GM06990 (cell line): Measurements from ENCODE around the gene ZBTB20.
A peak's percentile ranks its signal among the peaks of the same experiment; 100 is the strongest.

Source experiments
- DNase-seq: peaks from one replicate; pipeline ENCODE4 v3.0.0-alpha.2; 2011; ENCODE audit not compliant: insufficient read length; ENCODE audit errors: extremely low read depth
- H3K27me3 ChIP-seq: replicated peaks from 2 replicates; pipeline ENCODE4 v1.6.0; 2011; ENCODE audit warnings: low read length; ENCODE audit not compliant: control insufficient read depth, insufficient read depth
- H3K36me3 ChIP-seq: 2 replicates; pipeline ENCODE4 v1.5.1; 2011; ENCODE audit warnings: low read length; ENCODE audit not compliant: control insufficient read depth, insufficient read depth
- H3K4me3 ChIP-seq: replicated peaks from 2 replicates; pipeline ENCODE4 v1.5.1; 2011; ENCODE audit warnings: low read depth, mild to moderate bottlenecking, control low read depth, low read length
- TF ChIP-seq, protein P1 (sequence below): IDR thresholded peaks from 2 replicates; pipeline ENCODE4 v1.5.1; 2011; ENCODE audit warnings: low read length, control low read depth, mild to moderate bottlenecking, inconsistent platforms; ENCODE audit not compliant: insufficient read depth, poor library complexity, severe bottlenecking

The ZBTB20 gene

DNA sequence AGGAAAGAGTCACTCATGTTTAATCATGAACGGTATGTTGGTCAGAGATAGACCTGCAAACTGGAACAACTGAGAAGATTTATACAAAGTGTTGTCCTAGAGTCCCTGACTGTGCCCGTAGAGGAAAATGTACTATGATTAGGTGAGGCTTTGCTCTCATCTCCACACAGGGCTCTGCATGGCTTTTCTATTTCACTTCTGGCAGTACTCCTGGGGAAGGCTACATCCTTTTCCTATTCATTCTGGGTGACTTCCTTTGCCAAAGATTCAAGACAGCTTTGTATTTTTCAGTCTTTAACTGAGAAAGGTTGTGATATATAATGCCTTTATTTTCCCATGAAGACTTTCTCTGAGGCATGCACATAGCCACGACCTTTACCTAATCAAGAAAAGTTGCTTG lies 414.7 kb downstream of the ZBTB20 start:
- DNase-seq, result no peak
- H3K27me3 ChIP-seq, result no peaks in the 10 kb centered on the region
- no peaks in the 10 kb centered on the region for H3K36me3 ChIP-seq
- TF ChIP-seq, protein P1, sequence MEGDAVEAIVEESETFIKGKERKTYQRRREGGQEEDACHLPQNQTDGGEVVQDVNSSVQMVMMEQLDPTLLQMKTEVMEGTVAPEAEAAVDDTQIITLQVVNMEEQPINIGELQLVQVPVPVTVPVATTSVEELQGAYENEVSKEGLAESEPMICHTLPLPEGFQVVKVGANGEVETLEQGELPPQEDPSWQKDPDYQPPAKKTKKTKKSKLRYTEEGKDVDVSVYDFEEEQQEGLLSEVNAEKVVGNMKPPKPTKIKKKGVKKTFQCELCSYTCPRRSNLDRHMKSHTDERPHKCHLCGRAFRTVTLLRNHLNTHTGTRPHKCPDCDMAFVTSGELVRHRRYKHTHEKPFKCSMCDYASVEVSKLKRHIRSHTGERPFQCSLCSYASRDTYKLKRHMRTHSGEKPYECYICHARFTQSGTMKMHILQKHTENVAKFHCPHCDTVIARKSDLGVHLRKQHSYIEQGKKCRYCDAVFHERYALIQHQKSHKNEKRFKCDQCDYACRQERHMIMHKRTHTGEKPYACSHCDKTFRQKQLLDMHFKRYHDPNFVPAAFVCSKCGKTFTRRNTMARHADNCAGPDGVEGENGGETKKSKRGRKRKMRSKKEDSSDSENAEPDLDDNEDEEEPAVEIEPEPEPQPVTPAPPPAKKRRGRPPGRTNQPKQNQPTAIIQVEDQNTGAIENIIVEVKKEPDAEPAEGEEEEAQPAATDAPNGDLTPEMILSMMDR, result no peak
- no peak overlapping the region for H3K4me3 ChIP-seq

DNA sequence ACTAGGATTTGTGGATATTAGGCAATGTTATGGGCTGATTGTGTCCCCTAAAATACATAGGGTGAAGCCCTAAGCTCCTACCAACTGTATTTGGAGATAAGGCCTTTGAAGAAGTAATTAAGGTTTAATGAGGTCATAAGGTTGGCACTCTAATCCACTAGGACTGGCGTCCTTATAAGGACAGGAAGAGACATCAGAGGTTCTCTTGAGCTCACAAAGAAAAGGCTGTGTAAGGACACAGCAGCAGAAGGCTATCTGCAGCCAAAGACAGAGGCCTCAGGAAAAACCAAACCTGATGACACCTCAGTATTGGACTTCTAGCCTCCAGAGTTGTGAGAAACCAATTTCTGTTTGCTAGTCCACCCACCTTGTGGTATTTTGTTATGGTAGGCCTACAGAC lies 416.7 kb downstream of the ZBTB20 start:
- Histone ChIP-seq H3K27me3 (no peaks in the 10 kb centered on the region), H3K4me3 (no peak overlapping the region), H3K36me3 (no peaks in the 10 kb centered on the region)
- TF ChIP-seq, protein P1, result no peak
- no peak for DNase-seq

GRCh38 chr3:114727373-114727772 lies 419.7 kb downstream of the ZBTB20 start:
- no peak for DNase-seq
- Histone ChIP-seq H3K27me3 (no peaks in the 10 kb centered on the region), H3K4me3 (no peak overlapping the region), H3K36me3 (no peaks in the 10 kb centered on the region)
- TF ChIP-seq, protein P1, result no peak

DNA sequence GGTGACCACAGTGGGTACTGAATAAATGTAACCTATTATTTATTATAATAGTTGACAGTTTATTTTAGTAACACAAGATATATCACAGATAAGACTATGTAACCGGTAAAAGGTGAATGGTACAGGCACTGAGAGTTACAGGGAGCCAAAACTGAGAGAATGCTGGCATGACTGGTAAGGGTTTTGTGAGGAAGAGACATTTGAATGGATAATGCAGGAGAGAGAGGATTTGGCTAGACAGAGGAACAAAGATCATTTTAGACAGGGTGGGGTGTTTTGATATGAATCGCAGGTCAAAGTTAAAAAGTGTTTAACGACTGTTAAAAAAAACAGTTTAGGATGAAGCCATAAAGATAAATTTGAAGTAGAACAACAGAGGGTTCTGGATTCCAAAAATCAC lies 421.1 kb downstream of the ZBTB20 start:
- Histone ChIP-seq H3K36me3 (no peaks in the 10 kb centered on the region), H3K4me3 (no peak overlapping the region), H3K27me3 (no peaks in the 10 kb centered on the region)
- DNase-seq, result no peak
- TF ChIP-seq, protein P1, result no peak

GRCh38 chr3:114722530-114722929 lies 424.6 kb downstream of the ZBTB20 start:
- H3K36me3 ChIP-seq, result no peaks in the 10 kb centered on the region
- no peak overlapping the region for H3K4me3 ChIP-seq
- no peak for DNase-seq
- TF ChIP-seq, protein P1, result no peak
- H3K27me3 ChIP-seq, result no peaks in the 10 kb centered on the region

DNA sequence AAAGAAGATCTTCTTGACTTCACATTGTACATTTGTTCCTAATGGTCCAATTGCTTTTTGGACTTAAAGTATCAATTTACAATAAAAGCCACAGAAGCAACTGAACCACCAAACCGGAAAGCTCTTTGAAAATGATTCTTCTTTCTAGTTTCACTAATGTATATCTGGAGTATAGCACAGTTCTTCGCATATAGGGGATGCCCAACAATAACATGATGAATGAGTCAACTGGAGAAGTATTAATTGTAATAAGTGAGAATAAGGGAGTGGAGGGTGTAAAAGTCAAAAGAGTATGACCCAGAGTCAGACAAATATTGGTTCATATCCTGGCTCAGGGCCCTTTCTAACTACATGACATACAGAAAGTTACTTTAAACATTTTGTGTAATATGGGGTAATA lies 425.2 kb downstream of the ZBTB20 start:
- TF ChIP-seq, protein P1, result no peak

More for the DNA sequence above, 425.2 kb downstream of the ZBTB20 start:
- no peaks in the 10 kb centered on the region for H3K36me3 ChIP-seq
- no peak overlapping the region for H3K4me3 ChIP-seq
- DNase-seq, result peak; percentile 34
- H3K27me3 ChIP-seq, result no peaks in the 10 kb centered on the region
